Measurements from ENCODE around the gene ULBP2.

DNA sequence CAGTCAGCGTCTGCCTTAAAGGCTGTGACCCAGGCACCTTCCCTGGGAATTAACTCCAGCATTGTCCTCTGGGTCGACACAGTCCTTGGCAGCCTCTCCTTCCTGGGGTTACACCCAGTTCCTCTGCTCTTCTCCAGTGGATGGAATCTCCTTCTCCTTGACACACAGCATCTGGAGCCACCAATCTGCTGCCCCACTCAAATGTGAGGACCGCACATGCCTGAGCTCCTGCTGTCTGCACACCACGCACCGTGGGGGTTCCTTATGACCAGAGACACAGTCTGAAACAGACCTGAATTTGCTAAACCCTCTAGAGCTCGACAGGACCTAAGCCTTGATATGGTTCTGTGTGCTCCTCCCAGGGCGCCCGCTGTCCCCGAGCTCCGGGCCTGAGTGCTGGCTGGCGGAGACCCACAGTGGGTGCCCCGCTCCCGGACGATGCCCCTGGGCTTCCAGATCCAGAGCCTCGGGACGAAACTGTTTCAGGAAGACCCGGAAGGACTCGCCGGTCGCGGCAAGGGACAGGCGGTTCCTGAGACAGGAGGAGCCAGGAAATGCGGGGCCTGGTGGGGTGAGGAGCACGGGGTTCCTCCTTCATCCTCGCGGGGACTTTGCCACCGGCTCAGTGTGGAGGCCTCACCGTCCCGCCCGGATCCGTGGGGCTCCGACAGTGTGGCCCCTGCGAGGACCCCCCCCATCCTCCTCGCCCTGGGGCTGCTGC, 16.4 kb upstream of the ULBP2 start:
- TF ChIP-seq, protein P1, sequence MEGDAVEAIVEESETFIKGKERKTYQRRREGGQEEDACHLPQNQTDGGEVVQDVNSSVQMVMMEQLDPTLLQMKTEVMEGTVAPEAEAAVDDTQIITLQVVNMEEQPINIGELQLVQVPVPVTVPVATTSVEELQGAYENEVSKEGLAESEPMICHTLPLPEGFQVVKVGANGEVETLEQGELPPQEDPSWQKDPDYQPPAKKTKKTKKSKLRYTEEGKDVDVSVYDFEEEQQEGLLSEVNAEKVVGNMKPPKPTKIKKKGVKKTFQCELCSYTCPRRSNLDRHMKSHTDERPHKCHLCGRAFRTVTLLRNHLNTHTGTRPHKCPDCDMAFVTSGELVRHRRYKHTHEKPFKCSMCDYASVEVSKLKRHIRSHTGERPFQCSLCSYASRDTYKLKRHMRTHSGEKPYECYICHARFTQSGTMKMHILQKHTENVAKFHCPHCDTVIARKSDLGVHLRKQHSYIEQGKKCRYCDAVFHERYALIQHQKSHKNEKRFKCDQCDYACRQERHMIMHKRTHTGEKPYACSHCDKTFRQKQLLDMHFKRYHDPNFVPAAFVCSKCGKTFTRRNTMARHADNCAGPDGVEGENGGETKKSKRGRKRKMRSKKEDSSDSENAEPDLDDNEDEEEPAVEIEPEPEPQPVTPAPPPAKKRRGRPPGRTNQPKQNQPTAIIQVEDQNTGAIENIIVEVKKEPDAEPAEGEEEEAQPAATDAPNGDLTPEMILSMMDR (conservative IDR thresholded peaks at IDR 0.05): no peak
- no peak for TF ChIP-seq EZH2 (IDR thresholded peaks at IDR 0.05; ENCODE audit: low read depth)

Measured in PC-9 (cell line).